PFSK-1 (cell line): ENCODE results near the gene CFAP70.

Experiments
- FOXP2 ChIP-seq: optimal IDR thresholded peaks from 2 replicates; pipeline ENCODE3; 2011; ENCODE audit warnings: borderline replicate concordance, control low read depth, inconsistent platforms; ENCODE audit not compliant: insufficient read depth; ENCODE audit errors: extremely low read length, extremely low read depth
- POLR2AphosphoS5 ChIP-seq: IDR thresholded peaks from 2 replicates; pipeline ENCODE4 v1.6.1; 2012; ENCODE audit warnings: low read depth, mild to moderate bottlenecking, control low read depth, low read length, moderate library complexity
- REST ChIP-seq, 2 experiments: IDR thresholded peaks; 2 replicates each; pipeline versions ENCODE4 v1.6.1 to v1.8.0; 2011 to 2012; ENCODE audit warnings: low read depth in 2 of 2, low read length in 2 of 2, control low read depth in 1 of 2, inconsistent platforms in 1 of 2, mild to moderate bottlenecking in 1 of 2, moderate library complexity in 1 of 2; ENCODE audit not compliant: insufficient read depth in 1 of 2
- SIN3A ChIP-seq: IDR thresholded peaks from 2 replicates; pipeline ENCODE4 v1.6.1; 2012; ENCODE audit warnings: mild to moderate bottlenecking, low read length, moderate library complexity, borderline replicate concordance; ENCODE audit not compliant: insufficient read depth
- TAF1 ChIP-seq: IDR thresholded peaks from 2 replicates; pipeline ENCODE4 v1.6.1; 2012; ENCODE audit warnings: low read length, control low read depth, borderline replicate concordance; ENCODE audit not compliant: insufficient read depth

CFAP70 gene

GRCh38 chr10:73218431-73219191 is 140.1 kb downstream of the CFAP70 start:
- no peak for TF ChIP-seq REST (IDR thresholded peaks at IDR 0.05; ENCODE audit: insufficient read depth in 1 of 2, low read depth in 2 of 2, low read length in 2 of 2)
- no peak for TF ChIP-seq TAF1
- TF ChIP-seq SIN3A, result no peak
- TF ChIP-seq POLR2AphosphoS5, result no peak
- TF ChIP-seq FOXP2, result no peak

DNA sequence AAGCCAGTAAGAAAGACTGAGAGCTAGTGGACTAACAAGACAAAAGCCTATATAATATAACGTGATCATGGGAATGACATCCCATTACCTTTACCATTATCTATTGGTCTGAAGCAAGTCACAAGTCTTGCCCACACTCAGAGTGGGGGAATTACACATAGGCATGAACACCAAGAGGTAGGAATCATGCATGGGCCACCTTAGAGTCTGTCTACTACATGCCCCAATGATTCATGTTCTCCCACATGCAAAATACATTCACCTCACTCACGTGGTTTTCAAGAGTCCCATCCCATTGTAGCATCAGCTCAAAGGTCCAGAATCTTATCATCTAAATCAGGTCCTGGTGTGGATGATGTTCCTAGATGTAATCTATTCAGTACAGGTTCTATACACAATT is 141.0 kb downstream of the CFAP70 start:
- TF ChIP-seq SIN3A (no peak), FOXP2 (no peak), POLR2AphosphoS5 (no peak), REST (IDR thresholded peaks at IDR 0.05; ENCODE audit: insufficient read depth in 1 of 2, low read depth in 2 of 2, low read length in 2 of 2) (no peak), TAF1 (no peak)

GRCh38 chr10:73215749-73216148 is 142.9 kb downstream of the CFAP70 start:
- no peak for TF ChIP-seq FOXP2
- no peak for TF ChIP-seq POLR2AphosphoS5
- no peak for TF ChIP-seq TAF1
- no peak for TF ChIP-seq REST (IDR thresholded peaks at IDR 0.05; ENCODE audit: insufficient read depth in 1 of 2, low read depth in 2 of 2, low read length in 2 of 2)
- no peak for TF ChIP-seq SIN3A

GRCh38 chr10:73211106-73211811 is 147.4 kb downstream of the CFAP70 start:
- TF ChIP-seq SIN3A (no peak), POLR2AphosphoS5 (no peak), REST (IDR thresholded peaks at IDR 0.05; ENCODE audit: insufficient read depth in 1 of 2, low read depth in 2 of 2, low read length in 2 of 2) (no peak), TAF1 (no peak), FOXP2 (no peak)
